Measurements from ENCODE around the gene PTGR2. TPM values are rescaled to one million over a fixed set of nuclear protein-coding genes. Genes with fewer than 3 reads are reported as not detected.
A peak's percentile ranks its signal among the peaks of the same experiment; 100 is the strongest.

Gene PTGR2
- total RNA-seq, 1 experiment from 2014 or later = 21.8 TPM

DNA sequence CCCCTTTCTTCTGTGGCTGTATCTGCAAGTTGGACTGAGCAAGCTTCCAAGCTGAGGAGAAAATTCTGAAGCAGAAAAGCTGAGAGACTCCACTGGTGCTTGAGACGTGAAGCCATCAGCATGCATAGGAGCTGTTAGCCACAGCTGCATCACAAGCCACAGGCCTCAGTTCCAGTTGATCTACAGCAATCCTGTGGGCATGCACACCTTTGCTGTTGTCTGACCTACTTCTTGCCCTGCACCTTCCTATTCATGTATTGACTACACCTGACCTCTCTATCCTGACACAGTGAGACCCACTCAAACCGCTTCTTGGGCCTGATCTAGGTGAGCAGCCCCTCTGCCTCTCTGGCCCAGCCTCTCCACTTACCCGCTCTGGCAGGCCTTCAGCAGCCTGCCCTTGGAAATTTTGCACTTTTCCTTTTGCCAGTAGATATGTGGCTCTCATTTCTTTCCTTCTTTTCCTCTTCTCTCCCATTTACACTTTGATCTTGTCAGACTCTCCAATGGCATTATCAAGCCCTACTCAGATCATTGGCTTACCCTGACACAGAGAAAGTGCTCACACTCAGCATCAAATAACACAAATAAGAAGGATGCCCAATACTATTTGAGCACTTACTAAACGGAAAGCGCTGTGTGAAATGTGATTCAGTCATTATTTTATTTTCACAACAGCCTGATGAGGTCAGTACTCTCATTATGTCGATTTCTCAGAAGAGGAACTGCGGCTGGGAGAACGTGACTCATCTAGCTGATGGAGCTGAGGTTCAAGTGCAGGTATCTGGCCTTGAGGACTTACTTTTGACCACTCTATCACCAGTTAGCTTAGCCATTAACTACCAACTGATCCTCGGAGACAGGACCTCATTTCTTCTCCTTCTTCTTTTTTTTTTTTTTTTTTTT is 21.9 kb upstream of the PTGR2 start:
- ChIA-PET POLR2A (ENCODE audit: unreplicated experiment) (interaction anchor here (0.6 kb wide), 1 partner anchor 10 kb away, joined by 10 read pairs; no protein-coding TSS in a partner anchor), CTCF (interaction anchor here (0.6 to 1.1 kb wide), 5 partner anchors 19 to 101 kb away, joined by 3 to 7 read pairs (median 4); no protein-coding TSS in a partner anchor)
- Histone ChIP-seq H3K36me3 (ENCODE audit: low read depth) (no peaks in the 10 kb centered on the region), H3K27me3 (ENCODE audit: insufficient read depth, low read depth) (no peaks in the 10 kb centered on the region), H4K20me1 (ENCODE audit: insufficient read depth) (no peaks in the 10 kb centered on the region), H3K4me3 (no peak overlapping the region), H2AFZ (no peak overlapping the region), H3K79me2 (ENCODE audit: low read depth) (no peaks in the 10 kb centered on the region), H3F3A (ENCODE audit: insufficient read depth, low read depth) (peaks cover 35% of the 10 kb centered on the region), H3K4me1 (replicated peaks; ENCODE audit: insufficient read depth) (peaks cover 44% of the 10 kb centered on the region), H3K4me2 (peak overlapping the region; percentile 52), H3K27ac (peak overlapping the region; percentile 37), H3K9me2 (ENCODE audit: insufficient read depth) (no peaks in the 10 kb centered on the region), H3K9me3 (ENCODE audit: insufficient read depth, low read depth) (no peaks in the 10 kb centered on the region)
- BruUV-seq (replicated peaks) = no TSS peak
- TF ChIP-seq, protein P1, sequence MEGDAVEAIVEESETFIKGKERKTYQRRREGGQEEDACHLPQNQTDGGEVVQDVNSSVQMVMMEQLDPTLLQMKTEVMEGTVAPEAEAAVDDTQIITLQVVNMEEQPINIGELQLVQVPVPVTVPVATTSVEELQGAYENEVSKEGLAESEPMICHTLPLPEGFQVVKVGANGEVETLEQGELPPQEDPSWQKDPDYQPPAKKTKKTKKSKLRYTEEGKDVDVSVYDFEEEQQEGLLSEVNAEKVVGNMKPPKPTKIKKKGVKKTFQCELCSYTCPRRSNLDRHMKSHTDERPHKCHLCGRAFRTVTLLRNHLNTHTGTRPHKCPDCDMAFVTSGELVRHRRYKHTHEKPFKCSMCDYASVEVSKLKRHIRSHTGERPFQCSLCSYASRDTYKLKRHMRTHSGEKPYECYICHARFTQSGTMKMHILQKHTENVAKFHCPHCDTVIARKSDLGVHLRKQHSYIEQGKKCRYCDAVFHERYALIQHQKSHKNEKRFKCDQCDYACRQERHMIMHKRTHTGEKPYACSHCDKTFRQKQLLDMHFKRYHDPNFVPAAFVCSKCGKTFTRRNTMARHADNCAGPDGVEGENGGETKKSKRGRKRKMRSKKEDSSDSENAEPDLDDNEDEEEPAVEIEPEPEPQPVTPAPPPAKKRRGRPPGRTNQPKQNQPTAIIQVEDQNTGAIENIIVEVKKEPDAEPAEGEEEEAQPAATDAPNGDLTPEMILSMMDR (conservative IDR thresholded peaks at IDR 0.05) = no peak
- no peak for TF ChIP-seq EZH2 (IDR thresholded peaks at IDR 0.05; ENCODE audit: low read depth)
- intact Hi-C loops (cut with micrococcal nuclease; ENCODE audit: unreplicated experiment) = loop anchor here (5.0 kb wide), 1 partner anchor 87 kb away; no protein-coding TSS in a partner anchor
- DNase-seq = peak; percentile 15 to 81

DNA sequence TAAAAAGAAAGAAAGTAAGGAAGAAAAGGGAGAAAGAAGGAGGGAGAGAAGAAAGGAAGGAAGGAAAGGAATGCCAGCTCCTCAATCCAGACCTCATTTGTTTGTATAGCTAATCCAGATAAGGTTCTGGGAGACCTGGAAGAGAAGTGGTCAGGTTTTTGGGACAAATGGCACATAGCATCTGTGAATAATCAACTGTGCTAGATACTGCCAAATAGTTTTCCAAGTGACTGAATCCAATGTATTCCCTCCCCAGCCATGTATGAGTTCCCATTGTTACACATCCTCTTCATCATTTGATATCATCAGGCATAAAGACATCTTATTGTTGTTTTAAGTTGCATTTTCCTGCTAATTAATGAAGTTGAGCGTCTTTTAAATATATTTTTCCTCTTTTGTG is 18.6 kb upstream of the PTGR2 start:
- DNase-seq = peak in 1 of 2 experiments; percentile 65
- intact Hi-C loops (cut with micrococcal nuclease; ENCODE audit: unreplicated experiment) = no loop called here
- Histone ChIP-seq H3K27ac (peak overlapping the region; percentile 47), H3F3A (ENCODE audit: insufficient read depth, low read depth) (peaks cover 45% of the 10 kb centered on the region), H3K79me2 (ENCODE audit: low read depth) (no peaks in the 10 kb centered on the region), H3K4me1 (replicated peaks; ENCODE audit: insufficient read depth) (peaks cover 41% of the 10 kb centered on the region), H3K9me2 (ENCODE audit: insufficient read depth) (no peaks in the 10 kb centered on the region), H3K36me3 (ENCODE audit: low read depth) (no peaks in the 10 kb centered on the region), H3K27me3 (ENCODE audit: insufficient read depth, low read depth) (no peaks in the 10 kb centered on the region), H3K9me3 (ENCODE audit: insufficient read depth, low read depth) (no peaks in the 10 kb centered on the region), H3K4me3 (no peak overlapping the region), H3K4me2 (peak overlapping the region; percentile 35), H4K20me1 (ENCODE audit: insufficient read depth) (no peaks in the 10 kb centered on the region), H2AFZ (no peak overlapping the region)
- CTCF ChIA-PET = no interaction called here
- POLR2A ChIA-PET (ENCODE audit: unreplicated experiment) = no interaction called here
- no TSS peak for BruUV-seq (replicated peaks)
- TF ChIP-seq EZH2 (IDR thresholded peaks at IDR 0.05; ENCODE audit: low read depth) = no peak
- TF ChIP-seq, protein P1 (conservative IDR thresholded peaks at IDR 0.05) = no peak

- Histone ChIP-seq H2AFZ (no peak overlapping the region), H3K9me3 (ENCODE audit: insufficient read depth, low read depth) (no peaks in the 10 kb centered on the region), H3F3A (ENCODE audit: insufficient read depth, low read depth) (peaks cover 45% of the 10 kb centered on the region), H3K9me2 (ENCODE audit: insufficient read depth) (no peaks in the 10 kb centered on the region), H3K4me2 (peak overlapping the region; percentile 35), H3K36me3 (ENCODE audit: low read depth) (no peaks in the 10 kb centered on the region), H3K4me3 (no peak overlapping the region), H3K27me3 (ENCODE audit: insufficient read depth, low read depth) (no peaks in the 10 kb centered on the region), H3K4me1 (replicated peaks; ENCODE audit: insufficient read depth) (peaks cover 41% of the 10 kb centered on the region), H3K79me2 (ENCODE audit: low read depth) (no peaks in the 10 kb centered on the region), H4K20me1 (ENCODE audit: insufficient read depth) (no peaks in the 10 kb centered on the region), H3K27ac (peak overlapping the region; percentile 47)
- no TSS peak for BruUV-seq (replicated peaks)
- intact Hi-C loops (cut with micrococcal nuclease; ENCODE audit: unreplicated experiment) = no loop called here
- no peak for TF ChIP-seq EZH2 (IDR thresholded peaks at IDR 0.05; ENCODE audit: low read depth)
- TF ChIP-seq, protein P1 (conservative IDR thresholded peaks at IDR 0.05) = no peak
- peak; percentile 32 to 58 for DNase-seq
- POLR2A ChIA-PET (ENCODE audit: unreplicated experiment) = no interaction called here
- CTCF ChIA-PET = no interaction called here
Measured at GRCh38 chr14:73833530-73834260, 17.9 kb upstream of the PTGR2 start.
